K562 (cell line): ENCODE measurements around the gene ERC2. TPM values are rescaled to one million over a fixed set of nuclear protein-coding genes. Genes with fewer than 3 reads are reported as not detected.

ENCODE experiments used
- ATAC-seq: fragments of 200-7000 bp; cut with Tn5 transposase; 3 replicates; pipeline ENCODE4 v1.9.1; 2020; ENCODE audit warnings: moderate library complexity
- BruUV-seq: library from RNA; stranded (reverse); fragments of 400-500 nt; replicated peaks from 2 replicates; lab custom pipeline; 2021; lab: Mats Ljungman, UMichigan
- CTCF ChIA-PET: fragments of 300-600 bp; formaldehyde crosslinking; extraction: SDS; loops from one replicate; lab custom pipeline; 2021; ENCODE audit warnings: low intra/inter-chr PET ratio; lab: Yijun Ruan, JAX
- POLR2A ChIA-PET: fragments of 300-600, 350-650 bp; sonication (Branson Sonifier 250); formaldehyde crosslinking; extraction: SDS; loops from one replicate; lab custom pipeline; 2021; ENCODE audit warnings: antibody characterized with exemption, inconsistent platforms; lab: Yijun Ruan, JAX
- DNase-seq, 4 experiments: peaks; one replicate each; pipeline versions ENCODE4 v3.0.0 to v3.0.0-alpha.2; 2011 to 2018; ENCODE audit warnings: low spot score in 3 of 4, mixed read lengths in 3 of 4; ENCODE audit errors: extremely low read depth in 1 of 4
- FAIRE-seq: peaks from 2 replicates; lab custom pipeline; 2011; peaks lifted over from hg19 to GRCh38; lab: Jason Lieb, UNC
- H2AFZ ChIP-seq: 2 replicates; pipeline ENCODE4 v1.6.0; 2011; ENCODE audit warnings: low read depth, low read length, control low read depth, inconsistent platforms
- H3K27ac ChIP-seq: fragments of 200-600 bp; 3 replicates; pipeline ENCODE4 v1.8.0; 2011; ENCODE audit warnings: low read depth, mild to moderate bottlenecking, control low read depth, inconsistent platforms, low read length, moderate library complexity, mixed read lengths; ENCODE audit errors: extremely low read depth
- H3K27me3 ChIP-seq, 2 experiments: fragments of 300-600 bp in 1 of 2; 2 replicates in 1 of 2; 3 replicates in 1 of 2; pipeline versions ENCODE4 v1.6.0 to v1.8.0; 2011; ENCODE audit warnings: inconsistent platforms in 2 of 2, low read length in 2 of 2, mild to moderate bottlenecking in 1 of 2, mixed read lengths in 1 of 2, moderate library complexity in 1 of 2; ENCODE audit not compliant: control insufficient read depth in 2 of 2, insufficient read depth in 2 of 2
- H3K36me3 ChIP-seq: fragments of 300-600 bp; 3 replicates; pipeline ENCODE4 v1.8.0; 2011; ENCODE audit warnings: mild to moderate bottlenecking, low read length, inconsistent platforms; ENCODE audit not compliant: control insufficient read depth, insufficient read depth
- H3K4me1 ChIP-seq, 2 experiments: fragments of 200-600 bp in 1 of 2; replicated peaks in 1 of 2; 2 replicates in 1 of 2; 3 replicates in 1 of 2; pipeline versions ENCODE4 v1.5.1 to v1.8.0; 2011; ENCODE audit warnings: inconsistent platforms in 2 of 2, low read length in 2 of 2, mild to moderate bottlenecking in 1 of 2, mixed read lengths in 1 of 2, moderate library complexity in 1 of 2; ENCODE audit not compliant: control insufficient read depth in 2 of 2, insufficient read depth in 2 of 2
- H3K4me2 ChIP-seq: 2 replicates; pipeline ENCODE4 v1.6.1; 2011; ENCODE audit warnings: low read length, control low read depth, inconsistent platforms, mixed read lengths; ENCODE audit not compliant: insufficient read depth
- H3K4me3 ChIP-seq: fragments of 200-600 bp; sonication (generic), shearing (Covaris generic); 2 replicates; pipeline ENCODE4 v1.5.1; 2016; ENCODE audit warnings: control low read depth, inconsistent platforms
- H3K79me2 ChIP-seq: fragments of 200-600 bp; 3 replicates; pipeline ENCODE4 v1.8.0; 2011; ENCODE audit warnings: low read length, inconsistent platforms; ENCODE audit not compliant: control insufficient read depth, insufficient read depth
- H3K9ac ChIP-seq, 2 experiments: 2 replicates each; pipeline versions ENCODE4 v1.6.0 to v1.6.1; 2011; ENCODE audit warnings: low read depth in 2 of 2, low read length in 2 of 2, control low read depth in 1 of 2, inconsistent platforms in 1 of 2, mild to moderate bottlenecking in 1 of 2, mixed read lengths in 1 of 2; ENCODE audit not compliant: insufficient read depth in 1 of 2
- H3K9me1 ChIP-seq: one replicate; pipeline ENCODE4 v1.6.0; 2011; ENCODE audit warnings: inconsistent platforms, mild to moderate bottlenecking, low read length, moderate library complexity; ENCODE audit not compliant: control insufficient read depth, insufficient read depth
- H3K9me3 ChIP-seq: replicated peaks from 2 replicates; pipeline ENCODE4 v1.5.1; 2011; ENCODE audit warnings: low read depth, low read length, inconsistent platforms; ENCODE audit not compliant: control insufficient read depth, insufficient read depth
- H4K20me1 ChIP-seq: replicated peaks from 2 replicates; pipeline ENCODE4 v1.6.1; 2011; ENCODE audit warnings: low read length, inconsistent platforms, mixed read lengths; ENCODE audit not compliant: control insufficient read depth, insufficient read depth
- FOXK2 ChIP-seq, 2 experiments: fragments of 450-650 bp; IDR thresholded peaks in 1 of 2; conservative IDR thresholded peaks in 1 of 2; 2 replicates each; pipeline ENCODE4 v1.6.1; 2016; ENCODE audit warnings: low read depth in 2 of 2, mild to moderate bottlenecking in 1 of 2
- NFRKB ChIP-seq: fragments of 450-650 bp; IDR thresholded peaks from 2 replicates; pipeline ENCODE4 v1.6.1; 2016; ENCODE audit warnings: low read depth
- SETDB1 ChIP-seq: IDR thresholded peaks from one replicate; pipeline ENCODE4 v1.6.1; 2012; ENCODE audit warnings: low read length, control low read depth, inconsistent platforms
- THRA ChIP-seq: fragments of 450-650 bp; IDR thresholded peaks from 2 replicates; pipeline ENCODE4 v1.6.1; 2017; ENCODE audit warnings: mild to moderate bottlenecking, moderate library complexity
- ZBTB11 ChIP-seq, 3 experiments: fragments of 200-800 bp in 1 of 3; fragments of 250-450 bp in 1 of 3; fragments of 450-650 bp in 1 of 3; sonication (Bioruptor Pico) in 1 of 3; sonication (Bioruptor generic) in 1 of 3; formaldehyde crosslinking in 1 of 3; IDR thresholded peaks; 2 replicates each; pipeline versions ENCODE4 v1.6.1 to v1.8.0; 2016 to 2022; ENCODE audit warnings: mild to moderate bottlenecking in 2 of 3, missing genetic modification characterization in 2 of 3, missing compliant biosample characterization in 1 of 3, moderate library complexity in 1 of 3
- ZNF224 ChIP-seq: sonication (generic); formaldehyde crosslinking; IDR thresholded peaks from 2 replicates; pipeline ENCODE4 v1.8.0; 2022; ENCODE audit warnings: mild to moderate bottlenecking, missing genetic modification reagents
- ZNF407 ChIP-seq: fragments of 450-650 bp; IDR thresholded peaks from 2 replicates; pipeline ENCODE4 v1.6.1; 2016; ENCODE audit warnings: low read depth
- ZNF75A ChIP-seq: fragments of 450-650 bp; formaldehyde crosslinking; IDR thresholded peaks from 2 replicates; pipeline ENCODE4 v1.4.0; 2020; ENCODE audit warnings: mild to moderate bottlenecking
- whole genome bisulfite sequencing: fragments of 100-300 bp; shearing (Covaris generic); methylation state at CpG from one replicate; pipeline ENCODE4 v1.1.6; 2016; ENCODE audit warnings: low coverage, mixed read lengths; ENCODE audit not compliant: insufficient coverage; ENCODE audit errors: missing lambda C conversion rate; 5-methylcytosine and 5-hydroxymethylcytosine counted together
- in situ Hi-C: fragments of 300-500 bp; cut with MboI; formaldehyde crosslinking; loops from 4 replicates; pipeline ENCODE4 v1.15.0; 2018; ENCODE audit warnings: inconsistent platforms, mixed read lengths
- intact Hi-C: fragments of 100-400 bp; cut with micrococcal nuclease; formaldehyde crosslinking; loops from 2 replicates; pipeline ENCODE4 v1.14.2; 2022
- polyA plus RNA-seq, 8 experiments: library from polyadenylated mRNA; depleted of rRNA in 4 of 8; stranded (reverse) in 5 of 8; unstranded in 3 of 8; fragments of >200 nt; fragmentation: Nextera tagmentation in 2 of 8; fragmentation: Illumina TruSeq in 1 of 8; extraction: Ambion mirVana in 2 of 8; extraction: Trizol in 1 of 8; gene quantifications; 2 replicates each; pipeline versions ENCODE4 v1.2.1 to v1.2.3, GENCODE V29; 2011 to 2014; ENCODE audit warnings: inconsistent platforms in 1 of 8, missing spikeins in 1 of 8
- total RNA-seq, 7 experiments: library from RNA; depleted of rRNA in 6 of 7; stranded (reverse); fragments of >200 nt in 6 of 7; fragmentation: Illumina TruSeq in 2 of 7; extraction: Trizol in 2 of 7; gene quantifications; 2 replicates each; pipeline versions ENCODE4 v1.2.1 to v1.2.3, GENCODE V29; 2011 to 2021; ENCODE audit warnings: low replicate concordance in 1 of 7

ERC2 gene
- total and polyA plus RNA-seq, 9 of the 15 experiments (the other 6 are each of a cell fraction or from before 2014, with no cell fraction given): 0.04 to 0.18 (median 0.07) TPM; not detected in 2

- Histone ChIP-seq H3K79me2 (no peaks in the 10 kb centered on the region), H3K9ac (no peak overlapping the region), H2AFZ (no peak overlapping the region), H3K4me3 (no peak overlapping the region), H3K27ac (no peak overlapping the region), H4K20me1 (no peaks in the 10 kb centered on the region), H3K27me3 (no peaks in the 10 kb centered on the region), H3K4me1 (no peaks in the 10 kb centered on the region), H3K36me3 (no peaks in the 10 kb centered on the region), H3K9me1 (no peaks in the 10 kb centered on the region), H3K9me3 (no peaks in the 10 kb centered on the region), H3K4me2 (no peak overlapping the region)
- intact Hi-C loops: no loop called here
- ChIA-PET CTCF (no interaction called here), POLR2A (interaction anchor here (0.6 kb wide), 1 partner anchor 27 kb away, joined by 3 read pairs; no protein-coding TSS in a partner anchor)
- in situ Hi-C loops: no loop called here
- BruUV-seq: no TSS peak
- WGBS: 1% methylated on average over 10 of the region's 14 CpGs
- DNase-seq (no peak), ATAC-seq (no peak), FAIRE-seq (no peak)
- no peak for TF ChIP-seq ZBTB11 (CRISPR knock-in tag; IDR thresholded peaks at IDR 0.05)
- no peak for TF ChIP-seq ZNF75A (CRISPR knock-in tag)
- TF ChIP-seq ZNF224: no peak
- TF ChIP-seq SETDB1: no peak
- TF ChIP-seq FOXK2 (conservative IDR thresholded peaks at IDR 0.05 in 1 of 2, IDR thresholded peaks at IDR 0.05 in 1 of 2; ENCODE audit: low read depth in 2 of 2): no peak
- no peak for TF ChIP-seq ZNF407
- no peak for TF ChIP-seq THRA
- no peak for TF ChIP-seq NFRKB
Observed at GRCh38 chr3:55902221-55902900, 565.9 kb downstream of the ERC2 start.
